Endothelial cell of coronary artery (primary cell): ENCODE measurements around the gene NCS1. TPM values are rescaled to one million over a fixed set of nuclear protein-coding genes. Genes with fewer than 3 reads are reported as not detected.

Experiments used
- total RNA-seq: library from RNA; depleted of rRNA; stranded (reverse); fragments of >200 nt; gene quantifications from 2 replicates; pipeline ENCODE4 v1.2.3, GENCODE V29; 2014

Gene NCS1
- 26.4 and 33.8 TPM in 2 replicates for total RNA-seq

GRCh38 chr9:130172161-130172857 lies at the start of gene NCS1:
Gene NCS1, plus strand, starts transcription at chr9:130172404. Its CDS starts 260 bp downstream, at chr9:130172664.

GRCh38 chr9:130265431-130266235 lies 93.4 kb downstream of the NCS1 start, which contains the start of gene HMCN2:
Gene HMCN2, plus strand, starts transcription at chr9:130265760. Its CDS starts 119 bp downstream, at chr9:130265879.

Other genes with a start within 250 kb of the NCS1 start
- 27.1 and 35.1 TPM in 2 replicates for gene FNBP1, start 129.2 kb upstream of the NCS1 start, total RNA-seq
- gene GPR107, start 118.5 kb upstream of the NCS1 start, total RNA-seq = 19.7 and 39.2 TPM in 2 replicates
- under 0.01 and 0.28 TPM in 2 replicates for gene HMCN2, start 93.4 kb downstream of the NCS1 start, total RNA-seq